Right forelimb (tissue), 1 donor: Measurements from ENCODE around the gene CD3D.

Experiments
- DNase-seq: peaks from one replicate; pipeline ENCODE4 v3.0.0-alpha.2; 2018

The CD3D gene

DNA sequence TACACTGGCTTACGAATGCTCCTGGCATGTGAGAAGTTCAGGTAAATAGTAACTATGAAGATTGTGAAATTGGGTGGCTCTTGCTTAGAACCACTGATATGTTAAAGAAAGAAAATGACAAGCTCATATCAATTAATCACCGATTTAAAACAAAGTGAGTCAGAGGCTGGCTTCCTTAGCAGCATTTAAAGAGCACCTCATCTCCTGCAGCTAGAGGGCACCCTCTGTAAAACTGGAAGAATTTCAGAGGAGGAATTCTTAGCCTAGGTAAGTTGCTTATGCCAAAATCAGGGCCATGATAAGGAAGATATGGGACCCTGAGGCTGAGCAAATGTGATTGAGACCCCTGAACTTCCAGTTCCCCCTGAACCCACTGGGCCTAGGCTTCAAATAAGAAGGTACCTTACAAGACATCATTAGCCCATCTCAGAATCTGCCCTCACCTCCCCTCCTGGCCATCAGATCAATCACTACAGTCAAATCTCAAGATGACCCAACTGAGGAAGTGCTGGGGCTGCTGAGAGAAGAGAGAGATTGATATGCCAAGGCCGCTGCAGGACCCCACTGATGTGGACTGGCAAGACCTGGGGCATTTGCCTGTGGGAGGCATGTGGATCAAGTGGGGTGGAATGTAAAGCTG lies 46.6 kb downstream of the CD3D start:
- no peak for DNase-seq

DNA sequence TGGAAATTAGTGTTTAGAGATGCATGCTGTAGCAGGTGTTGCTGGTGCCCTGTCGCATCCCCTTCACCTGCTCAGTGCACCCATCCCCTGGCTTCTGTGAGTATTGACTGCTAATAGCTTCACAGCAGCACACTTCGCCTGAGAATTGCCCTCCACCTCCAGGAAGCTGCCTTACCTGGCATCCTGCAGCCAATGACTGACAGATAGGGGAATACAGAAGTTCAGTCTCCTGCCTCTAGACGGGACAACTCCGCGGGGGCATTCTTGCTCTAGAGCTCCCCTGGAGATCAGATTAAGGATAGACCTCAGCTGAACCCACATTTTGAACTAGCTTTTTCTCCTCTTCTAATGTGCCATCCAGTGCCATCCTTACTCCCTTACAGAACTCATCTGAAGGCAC lies 47.3 kb downstream of the CD3D start:
- DNase-seq: no peak

DNA sequence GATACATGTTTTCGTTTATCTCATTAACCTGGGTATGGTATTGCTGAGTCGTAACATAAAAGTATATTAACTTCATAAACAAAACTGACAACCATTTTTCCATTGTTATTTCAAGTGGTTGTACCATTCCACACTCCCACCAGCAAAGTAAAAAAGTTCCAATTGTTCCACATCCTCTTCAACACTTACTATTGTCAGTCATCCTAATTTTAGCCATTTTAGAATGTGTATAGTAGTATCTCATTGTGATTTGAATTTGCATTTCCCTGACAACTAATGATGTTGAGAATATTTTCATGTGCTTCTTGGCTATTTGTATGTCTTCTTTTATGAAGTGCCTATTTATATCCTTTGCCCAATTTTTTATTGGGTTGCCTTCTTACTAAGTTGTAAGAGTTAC lies 48.5 kb downstream of the CD3D start:
- no peak for DNase-seq

DNA sequence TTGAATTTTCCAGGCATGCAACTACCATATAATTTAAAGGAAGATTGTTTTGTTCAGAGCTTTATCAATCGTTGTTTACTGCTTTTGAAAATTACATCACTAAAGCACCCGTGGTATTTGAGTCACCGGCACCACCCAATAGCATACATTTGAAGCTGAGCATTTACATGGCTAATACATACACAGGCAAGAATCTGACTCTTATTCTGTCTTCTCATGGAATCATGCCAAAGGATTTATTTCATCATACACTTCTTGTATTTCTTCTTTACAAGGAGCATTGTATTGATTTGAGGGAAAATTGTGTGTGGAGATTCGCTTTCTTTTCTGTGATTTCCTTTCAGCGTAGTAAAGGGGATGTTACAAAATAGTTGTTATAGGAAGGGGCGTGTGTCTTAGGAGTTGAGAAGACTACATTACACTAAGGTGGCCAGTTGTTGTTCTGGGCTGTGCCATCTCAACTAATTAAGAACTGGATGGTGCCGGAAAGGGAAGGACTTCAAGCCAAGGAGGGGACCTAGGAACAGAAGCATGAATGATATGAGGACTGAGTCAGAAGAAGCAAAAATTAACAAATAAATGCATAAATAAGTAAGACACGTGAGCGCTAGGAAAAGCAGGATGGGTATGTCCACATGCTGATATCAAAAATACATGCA lies 50.9 kb downstream of the CD3D start:
- no peak for DNase-seq

DNA sequence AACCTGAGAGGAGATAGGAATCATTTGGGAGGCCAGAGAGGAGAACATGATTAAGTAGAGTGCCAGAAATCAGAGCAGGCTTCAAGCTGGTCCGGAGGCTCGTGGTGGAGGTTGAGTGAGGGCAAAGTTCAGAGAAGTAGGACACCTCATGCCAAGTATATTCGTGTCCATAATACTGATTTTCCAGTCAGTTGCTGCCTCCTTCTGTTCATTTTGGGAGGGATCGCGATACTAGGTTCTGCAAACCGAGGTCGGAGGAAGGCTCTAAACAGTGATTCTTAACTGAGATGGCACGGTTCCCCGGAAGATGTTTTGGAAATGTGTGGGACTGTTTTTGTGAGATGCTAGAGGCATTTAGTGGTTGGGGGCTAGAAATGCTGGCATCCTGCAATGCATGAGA lies 51.6 kb downstream of the CD3D start:
- no peak for DNase-seq

DNA sequence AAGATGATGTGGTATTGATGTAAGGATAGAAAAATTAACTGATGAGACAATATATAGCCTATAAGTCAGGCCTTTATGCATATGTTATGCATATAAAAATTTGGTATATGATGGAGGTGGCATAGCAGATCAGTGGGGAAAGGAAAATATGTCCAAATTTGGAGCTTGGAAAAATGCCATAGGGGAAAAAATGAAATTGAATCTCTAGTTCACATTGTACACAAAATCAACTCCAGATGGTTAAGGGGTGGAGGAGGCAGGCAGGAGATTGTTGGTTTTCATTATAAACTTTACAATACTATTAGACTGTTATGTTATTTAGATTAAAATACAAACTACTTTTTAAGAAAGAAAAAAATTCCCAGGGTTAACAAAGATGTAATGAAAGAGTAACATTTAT lies 53.1 kb downstream of the CD3D start:
- DNase-seq: no peak
